Ishikawa (cell line): Measurements from ENCODE around the gene NEO1.

Source experiments
- EP300 ChIP-seq: IDR thresholded peaks from 2 replicates; pipeline ENCODE4 v1.6.1; 2012; ENCODE audit warnings: borderline replicate concordance
- TAF1 ChIP-seq: IDR thresholded peaks from 2 replicates; pipeline ENCODE4 v1.6.1; 2012; ENCODE audit warnings: low read depth, mild to moderate bottlenecking
- TCF12 ChIP-seq: IDR thresholded peaks from 2 replicates; pipeline ENCODE4 v1.6.1; 2012; ENCODE audit warnings: low read depth
- ZBTB7A ChIP-seq: IDR thresholded peaks from 2 replicates; pipeline ENCODE4 v1.6.1; 2012; ENCODE audit warnings: low read depth

GRCh38 chr15:73026511-73027054, 25.7 kb upstream of the NEO1 start:
- no peak for TF ChIP-seq TCF12
- TF ChIP-seq ZBTB7A = no peak
- TF ChIP-seq EP300 = no peak
- TF ChIP-seq TAF1 = no peak
